ENCODE results near the gene TNS4.

- TF ChIP-seq CTCF (conservative IDR thresholded peaks at IDR 0.05) (no peak), ZFX (IDR thresholded peaks at IDR 0.05) (no peak)
These were observed 17.1 kb upstream of the TNS4 start for GRCh38 chr17:40518401-40519088.
